Activated T-cell treated with anti-CD3 and anti-CD28 coated beads, Interleukin-2, amount 50 U/mL, for 24 hours (primary cell): Measurements from ENCODE around the gene BMP4.

ENCODE experiments used
- DNase-seq: peaks from one replicate; pipeline ENCODE4 v3.0.0-alpha.2; 2020
- H3K27ac Mint-ChIP-seq: 2 replicates; pipeline ENCODE4 v1.8.0; 2020; ENCODE audit warnings: mild to moderate bottlenecking, mixed read lengths
- H3K27me3 Mint-ChIP-seq: 2 replicates; pipeline ENCODE4 v1.8.0; 2020; ENCODE audit warnings: mixed read lengths
- H3K36me3 Mint-ChIP-seq: 2 replicates; pipeline ENCODE4 v1.8.0; 2020; ENCODE audit warnings: low read depth, mixed read lengths
- H3K4me1 Mint-ChIP-seq: 2 replicates; pipeline ENCODE4 v1.8.0; 2020; ENCODE audit warnings: low read depth, mixed read lengths
- H3K4me3 Mint-ChIP-seq: 2 replicates; pipeline ENCODE4 v1.8.0; 2020; ENCODE audit warnings: mild to moderate bottlenecking, moderate library complexity, mixed read lengths
- H3K9me3 Mint-ChIP-seq: 2 replicates; pipeline ENCODE4 v1.8.0; 2020; ENCODE audit warnings: mixed read lengths

Gene BMP4

DNA sequence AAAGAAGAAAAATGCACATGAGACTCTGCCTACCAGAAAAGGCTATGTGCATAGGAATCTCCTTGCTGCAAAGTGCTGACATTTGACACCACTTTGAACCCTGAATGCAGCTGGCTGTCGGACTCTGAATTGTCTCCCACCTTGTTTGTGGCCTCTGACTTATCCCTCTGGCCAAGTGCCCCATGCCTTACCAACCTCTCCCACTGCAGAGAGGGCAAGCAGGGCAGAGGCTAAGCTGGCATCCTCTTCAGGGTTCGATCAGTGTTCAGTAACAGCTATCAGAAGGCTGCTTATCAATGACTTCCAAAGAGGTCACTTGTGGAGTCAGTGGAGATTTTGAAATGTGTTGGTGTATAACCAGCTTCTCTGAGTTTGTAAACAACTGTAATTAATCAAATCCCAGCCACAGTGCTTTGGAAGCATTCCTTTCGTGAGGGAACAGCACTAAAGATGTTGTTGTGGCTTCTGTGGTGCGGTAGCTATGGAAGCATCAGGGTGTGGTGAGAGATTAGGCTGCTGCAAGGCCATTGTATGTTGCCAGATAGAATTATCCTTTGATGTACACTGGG is 22.6 kb upstream of the BMP4 start:
- Mint-ChIP-seq H3K9me3 (peaks cover 3% of the 10 kb centered on the region), H3K36me3 (no peaks in the 10 kb centered on the region), H3K4me3 (no peak overlapping the region), H3K4me1 (no peaks in the 10 kb centered on the region), H3K27me3 (peaks cover 7% of the 10 kb centered on the region), H3K27ac (no peak overlapping the region)
- no peak for DNase-seq

DNA sequence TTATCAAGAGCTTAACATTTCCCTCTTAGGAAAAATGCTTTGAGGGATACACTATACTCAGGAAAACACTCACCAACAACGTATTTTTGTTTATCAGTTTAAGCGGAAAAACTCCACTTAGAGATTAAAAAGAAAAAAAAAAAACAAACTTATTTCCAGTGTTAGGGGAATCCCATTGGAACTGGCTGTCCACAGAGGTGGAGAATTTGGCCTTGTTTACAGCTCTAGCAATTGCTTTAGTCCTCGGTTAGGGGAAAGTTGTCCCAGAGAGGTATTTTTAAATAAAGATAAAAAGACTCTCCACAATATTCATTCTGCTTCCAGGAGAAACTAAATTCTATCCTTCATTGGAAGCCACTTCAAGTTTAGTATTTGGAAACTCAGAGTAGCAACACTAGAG is 21.6 kb upstream of the BMP4 start:
- Mint-ChIP-seq H3K9me3 (no peaks in the 10 kb centered on the region), H3K27me3 (peaks cover 7% of the 10 kb centered on the region), H3K36me3 (no peaks in the 10 kb centered on the region), H3K4me3 (no peak overlapping the region), H3K27ac (no peak overlapping the region), H3K4me1 (no peaks in the 10 kb centered on the region)
- no peak for DNase-seq

DNA sequence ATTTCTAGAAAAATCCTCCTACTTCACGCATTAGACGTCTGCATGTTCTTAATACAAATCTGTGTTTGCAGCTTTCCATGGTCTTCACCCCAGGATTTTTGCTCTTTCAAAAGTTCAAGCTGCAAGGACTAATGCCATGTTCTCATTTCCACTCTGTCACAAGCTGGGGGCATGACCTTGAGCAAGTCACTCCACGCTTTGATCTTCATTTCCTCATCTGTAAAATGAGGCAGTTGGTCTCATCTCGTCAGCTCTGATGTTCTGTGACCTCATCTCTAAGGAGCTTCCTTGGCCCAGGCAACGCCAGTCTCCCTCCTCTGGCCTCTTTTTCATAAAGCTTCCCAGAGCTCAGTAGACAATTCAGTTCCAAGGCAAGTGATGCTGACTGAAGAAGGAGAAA is 18.8 kb upstream of the BMP4 start:
- H3K9me3 Mint-ChIP-seq, result no peaks in the 10 kb centered on the region
- H3K4me1 Mint-ChIP-seq, result no peaks in the 10 kb centered on the region
- no peak overlapping the region for H3K27ac Mint-ChIP-seq
- no peaks in the 10 kb centered on the region for H3K36me3 Mint-ChIP-seq
- H3K27me3 Mint-ChIP-seq, result peaks cover 10% of the 10 kb centered on the region
- DNase-seq, result no peak
- H3K4me3 Mint-ChIP-seq, result no peak overlapping the region

DNA sequence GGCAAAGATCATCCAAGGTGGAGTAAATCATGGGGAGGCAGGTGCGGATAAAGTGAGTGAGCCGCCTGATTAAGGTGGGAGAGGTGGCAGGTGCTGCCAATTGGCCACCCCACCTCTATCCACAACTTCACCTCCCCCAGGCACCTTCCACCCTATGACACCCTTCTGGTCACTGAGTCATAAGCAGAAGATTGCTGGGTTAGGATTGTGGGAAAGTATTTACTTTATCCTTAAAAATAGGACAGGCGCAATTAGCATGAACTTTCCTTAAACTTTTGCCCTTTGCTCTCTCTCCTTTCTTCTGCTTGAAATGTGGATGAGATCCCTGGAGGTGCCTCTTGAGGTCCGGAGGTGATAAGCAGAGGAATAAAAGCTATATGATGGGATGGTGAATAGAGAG is 14.9 kb upstream of the BMP4 start:
- H3K9me3 Mint-ChIP-seq, result no peaks in the 10 kb centered on the region
- H3K4me1 Mint-ChIP-seq, result no peaks in the 10 kb centered on the region
- DNase-seq, result no peak
- no peak overlapping the region for H3K27ac Mint-ChIP-seq
- no peaks in the 10 kb centered on the region for H3K36me3 Mint-ChIP-seq
- H3K27me3 Mint-ChIP-seq, result peaks cover 31% of the 10 kb centered on the region
- no peak overlapping the region for H3K4me3 Mint-ChIP-seq

DNA sequence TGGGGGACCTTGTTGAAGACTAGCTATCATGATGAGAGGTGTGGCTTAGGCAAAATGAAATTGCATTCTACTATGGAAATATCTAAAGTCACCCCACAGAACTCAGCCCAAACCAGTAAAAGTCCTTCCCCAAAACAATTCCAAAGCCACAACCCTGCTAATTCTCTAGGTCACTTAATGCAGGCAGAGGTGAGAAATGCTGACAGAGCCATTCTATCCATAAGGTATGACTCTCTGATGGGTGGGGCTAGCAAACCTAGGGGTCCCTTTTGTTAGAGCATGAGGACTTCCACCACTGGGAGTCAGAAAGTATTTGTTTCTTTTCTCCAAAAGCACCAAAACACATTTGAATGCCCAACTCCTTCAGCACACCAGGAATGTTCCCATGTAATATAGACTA is 12.7 kb upstream of the BMP4 start:
- Mint-ChIP-seq H3K27ac (no peak overlapping the region), H3K27me3 (peaks cover 44% of the 10 kb centered on the region), H3K36me3 (no peaks in the 10 kb centered on the region), H3K4me3 (no peak overlapping the region), H3K9me3 (no peaks in the 10 kb centered on the region), H3K4me1 (no peaks in the 10 kb centered on the region)
- DNase-seq, result no peak

DNA sequence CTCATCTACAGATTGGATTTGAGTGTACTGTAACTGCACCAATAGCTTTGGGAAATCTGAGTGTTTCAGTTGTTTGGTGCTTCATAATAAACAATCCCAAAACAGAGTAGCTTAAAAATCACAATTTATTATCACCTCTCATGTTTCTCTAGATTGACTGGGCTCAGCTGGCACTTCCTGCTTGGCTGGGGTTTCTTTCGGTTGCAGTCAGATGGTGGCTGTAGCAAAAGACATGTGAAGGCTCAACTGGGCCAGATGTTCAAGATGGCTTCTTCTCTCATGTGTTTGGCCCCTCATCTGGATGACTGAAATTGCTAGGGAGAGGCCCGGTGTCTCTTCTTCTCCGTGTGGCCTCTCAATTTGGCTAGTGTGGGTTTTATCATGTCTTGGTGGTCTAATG is 12.1 kb upstream of the BMP4 start:
- H3K27me3 Mint-ChIP-seq, result peaks cover 50% of the 10 kb centered on the region
- H3K36me3 Mint-ChIP-seq, result no peaks in the 10 kb centered on the region
- H3K27ac Mint-ChIP-seq, result no peak overlapping the region
- no peaks in the 10 kb centered on the region for H3K9me3 Mint-ChIP-seq
- H3K4me3 Mint-ChIP-seq, result no peak overlapping the region
- no peak for DNase-seq
- peaks cover 2% of the 10 kb centered on the region for H3K4me1 Mint-ChIP-seq

DNA sequence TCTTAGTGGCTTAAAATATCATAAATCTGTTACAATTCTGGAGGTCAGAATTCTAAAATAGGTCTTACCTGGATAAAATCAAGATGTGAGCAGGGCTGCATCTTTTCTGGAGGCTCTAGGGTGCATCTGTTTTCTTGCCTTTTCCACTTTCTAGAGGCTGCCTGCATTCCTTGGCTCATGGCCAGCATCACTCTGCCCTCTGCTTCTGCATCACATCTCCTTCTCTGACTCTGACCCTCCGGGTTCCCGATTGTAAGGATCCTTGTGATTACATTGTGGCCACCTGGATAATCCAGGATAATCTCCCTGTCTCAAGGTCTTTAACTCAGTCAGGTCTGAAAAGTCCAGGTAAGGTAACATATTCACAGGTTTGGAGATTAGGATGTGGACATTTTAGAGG is 11.0 kb upstream of the BMP4 start:
- no peak for DNase-seq
- H3K4me3 Mint-ChIP-seq, result no peak overlapping the region
- peaks cover 8% of the 10 kb centered on the region for H3K4me1 Mint-ChIP-seq
- H3K9me3 Mint-ChIP-seq, result no peaks in the 10 kb centered on the region
- H3K36me3 Mint-ChIP-seq, result no peaks in the 10 kb centered on the region
- H3K27me3 Mint-ChIP-seq, result peaks cover 61% of the 10 kb centered on the region
- H3K27ac Mint-ChIP-seq, result no peak overlapping the region

DNA sequence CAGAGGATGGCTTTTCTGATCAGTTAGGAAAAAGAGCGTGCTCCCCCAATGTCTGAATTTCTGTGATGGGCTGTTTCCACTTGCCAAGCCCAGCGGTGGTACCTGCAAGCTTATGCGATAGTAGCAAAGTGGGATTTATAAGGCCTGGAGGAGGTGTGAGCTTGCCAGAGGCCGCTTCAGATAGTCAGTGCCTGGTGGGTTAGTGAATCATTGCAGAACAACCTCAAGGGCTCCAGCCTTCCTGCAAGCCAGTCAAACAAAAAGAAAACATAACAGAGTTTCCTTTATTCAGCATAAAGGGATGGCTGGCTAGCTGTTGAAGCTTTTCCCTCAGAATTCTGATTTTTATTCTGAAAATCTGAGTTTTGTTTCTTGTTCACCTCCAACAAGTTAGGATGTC is 7.6 kb upstream of the BMP4 start:
- no peak overlapping the region for H3K4me3 Mint-ChIP-seq
- DNase-seq, result no peak
- H3K4me1 Mint-ChIP-seq, result peaks cover 8% of the 10 kb centered on the region
- H3K9me3 Mint-ChIP-seq, result no peaks in the 10 kb centered on the region
- H3K27ac Mint-ChIP-seq, result no peak overlapping the region
- no peaks in the 10 kb centered on the region for H3K36me3 Mint-ChIP-seq
- peaks cover 80% of the 10 kb centered on the region for H3K27me3 Mint-ChIP-seq

DNA sequence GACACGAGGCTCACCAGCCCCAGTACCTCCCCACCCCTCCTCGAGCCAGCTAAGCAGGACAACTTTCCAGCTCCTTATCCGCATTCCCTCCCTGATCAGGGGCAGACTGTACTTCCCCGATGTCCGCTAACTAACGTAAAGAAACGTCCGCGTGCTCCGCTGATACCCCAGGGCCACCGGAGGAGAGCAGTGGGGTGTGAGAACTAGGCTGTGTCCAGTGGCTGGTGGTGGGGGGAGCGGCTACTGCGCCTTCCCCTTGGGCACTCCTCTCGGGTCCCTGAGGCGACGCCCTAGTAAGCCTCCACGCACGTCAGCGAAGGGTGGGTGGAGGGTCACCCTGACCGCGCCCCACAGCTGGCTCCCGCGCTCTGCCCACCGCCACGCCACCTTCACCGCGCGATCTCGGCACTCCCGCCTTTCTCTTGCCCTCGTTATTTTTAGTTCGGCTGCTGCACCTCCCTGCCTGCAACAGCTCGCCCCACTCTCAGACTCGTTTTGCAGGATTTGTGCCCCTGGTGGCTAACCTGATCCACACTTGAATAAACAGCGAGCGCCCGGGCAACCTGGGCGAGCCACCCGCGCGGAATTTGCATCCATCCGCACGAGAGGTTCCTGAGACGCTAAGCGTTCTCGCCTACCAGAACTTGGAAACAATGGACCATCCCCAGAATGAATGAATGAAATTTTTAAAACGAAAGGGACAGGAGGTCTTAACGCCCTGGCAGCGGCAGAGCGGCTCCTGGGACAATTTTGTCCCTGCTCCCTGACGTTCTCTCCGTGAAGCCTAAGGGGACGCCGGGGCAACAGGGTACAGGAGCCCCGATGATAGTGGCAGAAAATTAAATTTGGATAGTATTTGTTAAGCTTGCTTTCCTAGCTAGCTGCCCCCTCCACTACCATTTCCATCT is 6.9 kb upstream of the BMP4 start:
- Mint-ChIP-seq H3K4me1 (peaks cover 8% of the 10 kb centered on the region), H3K9me3 (no peaks in the 10 kb centered on the region), H3K27me3 (peaks cover 84% of the 10 kb centered on the region), H3K27ac (no peak overlapping the region), H3K4me3 (no peak overlapping the region), H3K36me3 (no peaks in the 10 kb centered on the region)
- DNase-seq, result no peak

DNA sequence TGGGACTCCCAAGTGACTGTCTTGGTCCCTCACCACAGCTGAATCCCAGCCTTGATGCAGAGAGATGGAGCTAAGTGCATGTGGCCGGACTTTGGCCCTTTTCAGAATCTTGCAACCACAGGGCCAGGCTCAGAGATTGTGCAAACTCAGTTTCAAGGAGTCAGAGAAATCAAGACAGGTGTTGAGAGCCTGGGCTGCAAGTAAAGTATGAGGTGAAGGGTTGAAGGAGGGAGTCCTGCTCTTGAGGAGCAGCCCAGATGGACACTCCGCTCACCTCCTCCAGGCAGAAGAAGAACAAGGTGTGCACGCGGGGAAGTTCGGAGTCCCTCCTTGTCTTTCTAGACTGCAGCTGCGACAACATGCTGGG is 6.3 kb upstream of the BMP4 start:
- Mint-ChIP-seq H3K27me3 (peaks cover 87% of the 10 kb centered on the region), H3K4me3 (no peak overlapping the region)
- DNase-seq, result no peak

DNA sequence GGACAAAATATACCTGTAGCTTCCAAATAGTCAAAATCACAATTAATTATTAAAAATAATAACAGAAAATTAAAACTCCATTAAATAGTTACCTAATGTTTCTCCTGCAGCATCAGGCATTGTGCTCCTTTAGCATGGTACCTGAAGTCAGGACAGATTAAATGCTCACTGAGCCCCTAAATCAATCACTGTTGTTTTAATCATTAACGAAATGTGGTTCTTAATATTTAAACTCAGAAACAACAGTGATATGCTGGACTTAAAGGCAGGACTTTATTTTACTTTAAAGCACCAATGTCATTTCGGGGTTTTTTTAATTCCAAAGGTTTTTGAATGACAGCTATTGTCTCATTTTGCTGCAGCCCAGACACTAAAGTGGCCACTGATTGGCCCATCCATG is 2.0 kb upstream of the BMP4 start:
- no peak overlapping the region for H3K4me3 Mint-ChIP-seq
- peaks cover 87% of the 10 kb centered on the region for H3K27me3 Mint-ChIP-seq
- peaks cover 35% of the 10 kb centered on the region for H3K4me1 Mint-ChIP-seq
- H3K9me3 Mint-ChIP-seq, result no peaks in the 10 kb centered on the region
- H3K36me3 Mint-ChIP-seq, result no peaks in the 10 kb centered on the region
- H3K27ac Mint-ChIP-seq, result no peak overlapping the region
- no peak for DNase-seq

More for the DNA sequence above, 6.3 kb upstream of the BMP4 start:
- H3K36me3 Mint-ChIP-seq, result no peaks in the 10 kb centered on the region
- peaks cover 8% of the 10 kb centered on the region for H3K4me1 Mint-ChIP-seq
- H3K27ac Mint-ChIP-seq, result no peak overlapping the region
- no peaks in the 10 kb centered on the region for H3K9me3 Mint-ChIP-seq

DNA sequence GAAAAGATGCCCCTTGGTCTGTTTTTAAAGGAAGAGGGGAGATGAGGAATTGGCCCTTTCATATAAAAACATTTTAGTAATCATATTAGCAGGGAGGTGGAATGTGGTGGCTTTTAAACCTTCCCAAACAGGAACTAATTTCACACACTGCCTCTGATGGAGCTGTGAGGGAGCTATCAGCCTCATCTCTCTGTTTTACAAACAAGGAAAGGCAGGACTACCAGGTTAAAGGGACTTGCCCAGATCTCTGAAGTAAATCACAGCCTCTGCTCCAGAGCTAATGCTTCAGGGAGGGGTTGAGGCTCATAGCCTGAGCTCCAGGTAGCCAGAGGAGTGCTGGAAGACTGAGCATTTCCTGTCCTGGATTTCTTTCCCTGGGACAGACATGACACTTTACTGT is 1.1 kb upstream of the BMP4 start:
- Mint-ChIP-seq H3K4me1 (peaks cover 37% of the 10 kb centered on the region), H3K27me3 (peaks cover 86% of the 10 kb centered on the region), H3K36me3 (no peaks in the 10 kb centered on the region), H3K9me3 (no peaks in the 10 kb centered on the region), H3K27ac (no peak overlapping the region), H3K4me3 (no peak overlapping the region)
- DNase-seq, result no peak

DNA sequence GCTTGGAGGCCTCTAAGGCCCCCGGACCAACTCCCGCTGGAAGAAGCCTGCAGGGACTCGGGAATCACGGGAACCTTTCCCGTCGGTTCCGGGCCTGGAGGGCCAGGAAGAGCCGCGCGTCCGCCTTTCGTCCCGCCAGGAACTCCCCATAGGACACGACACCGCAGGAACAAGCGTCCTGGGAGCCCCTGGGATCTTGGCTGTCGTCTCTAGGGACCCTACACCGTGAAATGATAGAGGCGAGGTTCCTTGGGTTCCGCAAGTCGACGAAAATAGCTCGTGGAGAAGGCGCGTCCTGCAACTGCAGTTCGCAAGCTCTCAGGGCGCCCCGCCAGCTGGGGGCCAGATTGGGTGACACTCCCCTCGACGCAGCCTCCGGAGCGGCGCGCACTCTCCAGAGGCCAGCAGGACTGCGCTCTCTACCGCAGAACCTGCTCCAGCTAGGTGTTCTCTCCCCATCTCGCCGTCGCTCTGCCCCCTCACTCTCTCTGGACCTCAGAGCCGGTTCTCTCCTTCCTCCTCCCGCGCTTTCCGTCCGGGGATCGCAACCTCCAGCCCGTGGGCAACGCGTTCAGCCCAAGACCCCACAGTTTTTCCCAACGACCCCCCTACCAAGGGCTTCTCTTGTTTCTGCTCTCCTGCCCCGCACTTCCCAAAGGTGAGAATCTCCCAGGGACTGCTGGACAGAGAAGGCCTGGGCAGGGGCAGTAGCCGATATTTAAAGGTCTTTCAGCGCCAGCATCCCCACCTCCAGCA is 776 bp downstream of the BMP4 start:
- no peak for DNase-seq

DNA sequence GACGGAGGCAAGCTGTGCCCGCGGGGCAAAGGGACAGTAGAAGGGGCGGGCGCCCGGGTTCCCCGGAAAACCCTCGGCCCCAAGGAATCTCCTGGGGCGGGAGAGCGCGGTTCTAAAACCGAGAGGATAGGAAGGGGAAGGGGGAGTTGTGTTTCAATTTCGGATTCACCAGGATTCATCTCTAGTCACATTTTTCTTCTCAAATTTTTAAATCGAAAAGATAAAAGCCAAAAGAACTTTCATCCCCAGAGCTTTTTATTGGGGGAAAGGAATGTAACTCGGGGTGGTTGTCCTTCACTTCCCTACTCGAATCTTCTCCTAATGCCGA is 1.4 kb downstream of the BMP4 start:
- no peaks in the 10 kb centered on the region for H3K36me3 Mint-ChIP-seq
- H3K27me3 Mint-ChIP-seq, result peaks cover 89% of the 10 kb centered on the region
- no peak overlapping the region for H3K27ac Mint-ChIP-seq
- H3K9me3 Mint-ChIP-seq, result no peaks in the 10 kb centered on the region
- H3K4me3 Mint-ChIP-seq, result peak overlapping the region; percentile 74
- DNase-seq, result no peak
- H3K4me1 Mint-ChIP-seq, result peaks cover 38% of the 10 kb centered on the region

More for the DNA sequence above, 776 bp downstream of the BMP4 start:
- Mint-ChIP-seq H3K4me3 (peak overlapping the region; percentile 74), H3K9me3 (no peaks in the 10 kb centered on the region), H3K27ac (no peak overlapping the region), H3K36me3 (no peaks in the 10 kb centered on the region), H3K4me1 (peaks cover 38% of the 10 kb centered on the region), H3K27me3 (peaks cover 89% of the 10 kb centered on the region)
